SJSA1 (cell line): ENCODE data around the gene ZNF442. TPM values are rescaled to one million over a fixed set of nuclear protein-coding genes. Genes with fewer than 3 reads are reported as not detected.
A peak's percentile ranks its signal among the peaks of the same experiment; 100 is the strongest.
"Not testable (repeated sequence)": the region's sequence is repeated elsewhere in the genome, so short reads cannot be mapped to it uniquely, and the experiment has no call there.

Source experiments
- DNase-seq, 2 experiments: peaks; one replicate each; pipeline ENCODE4 v3.0.0-alpha.2; 2015 to 2020; ENCODE audit warnings: low spot score in 2 of 2, low read depth in 1 of 2
- H3K27ac ChIP-seq: fragments of 250-450 bp; sonication (Bioruptor Pico); 2 replicates; pipeline ENCODE4 v1.5.1; 2020; ENCODE audit warnings: mild to moderate bottlenecking, moderate library complexity
- H3K27me3 ChIP-seq: fragments of 250-450 bp; sonication (Bioruptor Pico); replicated peaks from 2 replicates; pipeline ENCODE4 v1.5.1; 2020; ENCODE audit warnings: mild to moderate bottlenecking, moderate library complexity
- H3K36me3 ChIP-seq: fragments of 250-450 bp; sonication (Bioruptor Pico); 2 replicates; pipeline ENCODE4 v1.5.1; 2020; ENCODE audit warnings: mild to moderate bottlenecking
- H3K4me1 ChIP-seq: fragments of 250-450 bp; sonication (Bioruptor Pico); replicated peaks from 2 replicates; pipeline ENCODE4 v1.6.1; 2021; ENCODE audit warnings: mild to moderate bottlenecking
- H3K4me3 ChIP-seq: fragments of 250-450 bp; sonication (Bioruptor Pico); 2 replicates; pipeline ENCODE4 v1.5.1; 2020; ENCODE audit warnings: mild to moderate bottlenecking
- H3K9me3 ChIP-seq: fragments of 250-450 bp; sonication (Bioruptor Pico); replicated peaks from 2 replicates; pipeline ENCODE4 v1.5.1; 2020; ENCODE audit warnings: mild to moderate bottlenecking
- total RNA-seq: library from RNA; depleted of rRNA; stranded (reverse); fragments of >200 nt; shearing (Covaris generic); gene quantifications from 2 replicates; pipeline ENCODE4 v1.2.3, GENCODE V29; 2014; rRNA removed

ZNF442 gene
- 1.1 and 1.2 TPM in 2 replicates for total RNA-seq

- Histone ChIP-seq H3K27ac (peak within 1 kb of the TSS; percentile 60), H3K4me1 (no peaks in the 10 kb centered on the region), H3K9me3 (peaks cover 9% of the 10 kb centered on the region), H3K4me3 (peak within 1 kb of the TSS; percentile 68), H3K27me3 (no peaks in the 10 kb centered on the region), H3K36me3 (no peaks in the 10 kb centered on the region)
- DNase-seq = peak; percentile 69 to 70
Measured at GRCh38 chr19:12365236-12366162, at the start of gene ZNF442. ZNF442 (minus strand) TSS chr19:12365683; CDS start chr19:12363631, 2,052 bp downstream.

GRCh38 chr19:12411893-12412292, 46.4 kb upstream of the ZNF442 start:
- H3K27ac ChIP-seq = no peak overlapping the region
- no peaks in the 10 kb centered on the region for H3K36me3 ChIP-seq
- peaks cover 12% of the 10 kb centered on the region; the same call in 1 of the 2 replicates for H3K9me3 ChIP-seq
- no peaks in the 10 kb centered on the region for H3K4me1 ChIP-seq
- H3K4me3 ChIP-seq = no peak overlapping the region
- H3K27me3 ChIP-seq = no peaks in the 10 kb centered on the region
- no peak for DNase-seq

- peak; percentile 72 to 83 for DNase-seq
- Histone ChIP-seq H3K4me1 (no peaks in the 10 kb centered on the region), H3K27ac (no peak within 1 kb of the TSS), H3K27me3 (no peaks in the 10 kb centered on the region), H3K9me3 (peaks cover 3% of the 10 kb centered on the region; the same call in 1 of the 2 replicates), H3K4me3 (peak within 1 kb of the TSS; percentile 69), H3K36me3 (no peaks in the 10 kb centered on the region)
Measured at GRCh38 chr19:12400633-12401502, 35.4 kb upstream of the ZNF442 start, which contains the start of gene ZNF799. ZNF799 (minus strand) TSS chr19:12401271; CDS start chr19:12401070, 201 bp downstream.

GRCh38 chr19:12399901-12400632, 34.6 kb upstream of the ZNF442 start:
- not testable (repeated sequence) for DNase-seq, H3K36me3 ChIP-seq, H3K9me3 ChIP-seq, H3K27me3 ChIP-seq, H3K4me1 ChIP-seq, H3K27ac ChIP-seq
- H3K4me3 ChIP-seq = peak overlapping the region; percentile 69

GRCh38 chr19:12391148-12391547, 25.7 kb upstream of the ZNF442 start:
- not testable (repeated sequence) for H3K4me3 ChIP-seq, H3K27me3 ChIP-seq, H3K4me1 ChIP-seq, H3K36me3 ChIP-seq, H3K27ac ChIP-seq, DNase-seq, H3K9me3 ChIP-seq

GRCh38 chr19:12386365-12386764, 20.9 kb upstream of the ZNF442 start:
- not testable (repeated sequence) for H3K4me3 ChIP-seq, H3K27ac ChIP-seq, DNase-seq, H3K4me1 ChIP-seq, H3K27me3 ChIP-seq, H3K9me3 ChIP-seq, H3K36me3 ChIP-seq

GRCh38 chr19:12380444-12380737, 14.9 kb upstream of the ZNF442 start:
- Histone ChIP-seq H3K9me3 (peaks cover 8% of the 10 kb centered on the region), H3K4me3 (no peak overlapping the region), H3K4me1 (no peaks in the 10 kb centered on the region), H3K36me3 (no peaks in the 10 kb centered on the region), H3K27me3 (no peaks in the 10 kb centered on the region), H3K27ac (no peak overlapping the region)
- no peak for DNase-seq

GRCh38 chr19:12379732-12380443, 14.4 kb upstream of the ZNF442 start:
- no peaks in the 10 kb centered on the region for H3K4me1 ChIP-seq
- no peak for DNase-seq
- H3K36me3 ChIP-seq = no peaks in the 10 kb centered on the region
- no peak overlapping the region for H3K4me3 ChIP-seq
- no peaks in the 10 kb centered on the region for H3K27me3 ChIP-seq
- H3K9me3 ChIP-seq = peaks cover 8% of the 10 kb centered on the region
- H3K27ac ChIP-seq = no peak overlapping the region

- Histone ChIP-seq H3K27ac (no peak overlapping the region), H3K9me3 (peaks cover 6% of the 10 kb centered on the region; the same call in 1 of the 2 replicates), H3K27me3 (no peaks in the 10 kb centered on the region), H3K36me3 (no peaks in the 10 kb centered on the region), H3K4me3 (no peak overlapping the region), H3K4me1 (no peaks in the 10 kb centered on the region)
- DNase-seq = no peak
Measured at GRCh38 chr19:12374026-12374425, 8.5 kb upstream of the ZNF442 start.

GRCh38 chr19:12364391-12365235, 870 bp downstream of the ZNF442 start:
- Histone ChIP-seq H3K9me3 (peaks cover 10% of the 10 kb centered on the region), H3K4me3 (peak overlapping the region; percentile 68), H3K27ac (peak overlapping the region; percentile 60), H3K27me3 (no peaks in the 10 kb centered on the region), H3K36me3 (no peaks in the 10 kb centered on the region), H3K4me1 (no peaks in the 10 kb centered on the region)
- DNase-seq = no peak

- H3K4me3 ChIP-seq, H3K4me1 ChIP-seq, H3K27ac ChIP-seq, DNase-seq, H3K36me3 ChIP-seq, H3K27me3 ChIP-seq: not testable (repeated sequence)
- peaks cover 21% of the 10 kb centered on the region; the same call in 1 of the 2 replicates for H3K9me3 ChIP-seq
Measured at GRCh38 chr19:12362236-12362635, 3.2 kb downstream of the ZNF442 start.

GRCh38 chr19:12353375-12353774, 12.1 kb downstream of the ZNF442 start:
- H3K27me3 ChIP-seq = no peaks in the 10 kb centered on the region
- DNase-seq = no peak
- H3K4me3 ChIP-seq = no peak overlapping the region
- no peaks in the 10 kb centered on the region for H3K4me1 ChIP-seq
- H3K27ac ChIP-seq = no peak overlapping the region
- H3K36me3 ChIP-seq = peaks cover 6% of the 10 kb centered on the region; the same call in 1 of the 2 replicates
- H3K9me3 ChIP-seq = peaks cover 26% of the 10 kb centered on the region
